CD14-positive monocyte (primary cell): ENCODE results near the gene LHX4. TPM values are rescaled to one million over a fixed set of nuclear protein-coding genes. Genes with fewer than 3 reads are reported as not detected.
A peak's percentile ranks its signal among the peaks of the same experiment; 100 is the strongest.

Source experiments
- DNase-seq, 3 donors: peaks; one replicate each; pipeline ENCODE4 v3.0.0-alpha.2; 2011 to 2022
- H2AFZ ChIP-seq: 2 replicates; pipeline ENCODE4 v1.6.0; 2012; ENCODE audit warnings: mild to moderate bottlenecking, low read depth, low read length, inconsistent platforms; ENCODE audit not compliant: insufficient read depth, poor library complexity, severe bottlenecking
- H3K27ac ChIP-seq, 2 donors: 1 replicate in 1 of 2; 2 replicates in 1 of 2; pipeline ENCODE4 v1.5.1; 2012 to 2013; ENCODE audit warnings: low read length in 2 of 2, control low read depth in 1 of 2, inconsistent platforms in 1 of 2, low read depth in 1 of 2, mild to moderate bottlenecking in 1 of 2
- H3K27me3 ChIP-seq, 2 donors: one replicate each; pipeline versions ENCODE4 v1.6.0 to v1.6.1; 2011 to 2013; ENCODE audit warnings: low read length in 2 of 2; ENCODE audit not compliant: control insufficient read depth in 2 of 2, insufficient read depth in 2 of 2
- H3K36me3 ChIP-seq, 2 donors: replicated peaks in 1 of 2; 1 replicate in 1 of 2; 2 replicates in 1 of 2; pipeline versions ENCODE4 v1.5.1 to v1.6.1; 2012 to 2013; ENCODE audit warnings: low read length in 2 of 2, control low read depth in 1 of 2, inconsistent platforms in 1 of 2, mild to moderate bottlenecking in 1 of 2; ENCODE audit not compliant: insufficient read depth in 2 of 2, control insufficient read depth in 1 of 2
- H3K4me1 ChIP-seq, 2 donors: 1 replicate in 1 of 2; 2 replicates in 1 of 2; pipeline versions ENCODE4 v1.5.1 to v1.6.1; 2012 to 2013; ENCODE audit warnings: low read length in 2 of 2, control low read depth in 1 of 2, inconsistent platforms in 1 of 2, mild to moderate bottlenecking in 1 of 2, moderate library complexity in 1 of 2; ENCODE audit not compliant: insufficient read depth in 2 of 2, control insufficient read depth in 1 of 2
- H3K4me2 ChIP-seq: replicated peaks from 2 replicates; pipeline ENCODE3; 2012; ENCODE audit warnings: low read length, moderate library complexity, mild to moderate bottlenecking; ENCODE audit not compliant: poor library complexity, severe bottlenecking; ENCODE audit errors: extremely low read depth
- H3K4me3 ChIP-seq, 3 experiments: fragments of 200-600 bp in 1 of 3; sonication (generic) in 1 of 3; replicated peaks in 1 of 3; 1 replicate in 2 of 3; 2 replicates in 1 of 3; pipeline ENCODE4 v1.5.1; 2011 to 2013; ENCODE audit warnings: low read length in 3 of 3, mild to moderate bottlenecking in 3 of 3, control low read depth in 2 of 3, low read depth in 2 of 3, inconsistent platforms in 1 of 3, moderate library complexity in 1 of 3
- H3K79me2 ChIP-seq: 2 replicates; pipeline ENCODE4 v1.6.0; 2012; ENCODE audit warnings: mild to moderate bottlenecking, control low read depth, inconsistent platforms, low read length, moderate library complexity; ENCODE audit not compliant: insufficient read depth
- H3K9ac ChIP-seq: 2 replicates; pipeline ENCODE4 v1.6.0; 2017; ENCODE audit warnings: low read length, mild to moderate bottlenecking; ENCODE audit not compliant: insufficient read depth, poor library complexity, severe bottlenecking
- H3K9me3 ChIP-seq, 2 donors: replicated peaks in 1 of 2; 1 replicate in 1 of 2; 2 replicates in 1 of 2; pipeline versions ENCODE4 v1.5.1 to v1.6.1; 2012 to 2013; ENCODE audit warnings: low read length in 2 of 2, control low read depth in 1 of 2; ENCODE audit not compliant: control insufficient read depth in 1 of 2, insufficient read depth in 1 of 2
- H4K20me1 ChIP-seq: 2 replicates; pipeline ENCODE4 v1.6.0; 2012; ENCODE audit warnings: mild to moderate bottlenecking, low read length, control low read depth, moderate library complexity; ENCODE audit not compliant: insufficient read depth
- H3K27ac Mint-ChIP-seq, 7 donors: one replicate each; pipeline ENCODE4 v1.8.0; 2020; ENCODE audit warnings: mild to moderate bottlenecking in 7 of 7, mixed read lengths in 7 of 7, moderate library complexity in 6 of 7, inconsistent platforms in 2 of 7
- H3K27me3 Mint-ChIP-seq, 3 donors: one replicate each; pipeline ENCODE4 v1.8.0; 2021 to 2022; ENCODE audit warnings: low read depth in 3 of 3, mild to moderate bottlenecking in 3 of 3, mixed read lengths in 3 of 3, moderate library complexity in 3 of 3, inconsistent platforms in 1 of 3
- H3K36me3 Mint-ChIP-seq, 2 donors: one replicate each; pipeline ENCODE4 v1.8.0; 2020; ENCODE audit warnings: mixed read lengths in 2 of 2, inconsistent platforms in 1 of 2, mild to moderate bottlenecking in 1 of 2
- H3K4me1 Mint-ChIP-seq: one replicate; pipeline ENCODE4 v1.8.0; 2020; ENCODE audit warnings: mild to moderate bottlenecking, mixed read lengths
- H3K4me3 Mint-ChIP-seq, 2 donors: one replicate each; pipeline ENCODE4 v1.8.0; 2020; ENCODE audit warnings: mild to moderate bottlenecking in 2 of 2, mixed read lengths in 2 of 2, moderate library complexity in 1 of 2
- H3K9me3 Mint-ChIP-seq, 7 donors: one replicate each; pipeline ENCODE4 v1.8.0; 2020 to 2022; ENCODE audit warnings: mixed read lengths in 7 of 7, mild to moderate bottlenecking in 6 of 7, moderate library complexity in 6 of 7, inconsistent platforms in 2 of 7
- CTCF ChIP-seq: fragments of 200-600 bp; IDR thresholded peaks from one replicate; pipeline ENCODE4 v1.8.0; 2022; ENCODE audit warnings: antibody characterized with exemption, mild to moderate bottlenecking
- WGBS: methylation state at CpG from one replicate; pipeline ENCODE4 v1.1.5; 2013; ENCODE audit warnings: missing lambda C conversion rate; ENCODE audit not compliant: insufficient coverage; 5-methylcytosine and 5-hydroxymethylcytosine counted together
- intact Hi-C, 2 donors: fragments of 100-400 bp; cut with micrococcal nuclease; formaldehyde crosslinking; loops; one replicate each; pipeline versions ENCODE4 v1.15.0 to v1.15.1; 2023
- polyA plus RNA-seq, 3 donors: library from polyadenylated mRNA; depleted of rRNA in 1 of 3; unstranded in 2 of 3; stranded (reverse) in 1 of 3; fragments of 300-500 nt in 2 of 3; fragments of >200 nt in 1 of 3; fragmentation: Illumina TruSeq in 2 of 3; gene quantifications; 1 replicate in 2 of 3; 2 replicates in 1 of 3; pipeline ENCODE4 v1.2.3, GENCODE V29; 2012 to 2021

Gene LHX4
- polyA plus RNA-seq, 3 donors, result not detected

GRCh38 chr1:180301135-180301742 is 71.2 kb downstream of the LHX4 start:
- DNase-seq, result no peak
- H3K4me3 ChIP-seq, result no peak overlapping the region
- H3K36me3 ChIP-seq, result no peaks in the 10 kb centered on the region
- intact Hi-C loops, result no loop called here
- Mint-ChIP-seq H3K9me3 (peaks cover 0 to 4% (median 0%) of the 10 kb centered on the region in 7 donors), H3K27me3 (no peaks in the 10 kb centered on the region), H3K27ac (no peak overlapping the region), H3K4me1 (peaks cover 8% of the 10 kb centered on the region), H3K36me3 (peaks cover 0 to 2% of the 10 kb centered on the region in 2 donors), H3K4me3 (no peak overlapping the region)
- no peak overlapping the region for H3K27ac ChIP-seq
- H3K4me1 ChIP-seq, result no peaks in the 10 kb centered on the region
- no peak for TF ChIP-seq CTCF
- H3K9me3 ChIP-seq, result no peaks in the 10 kb centered on the region
- no peak overlapping the region for H3K9ac ChIP-seq
- no peak overlapping the region for H3K4me2 ChIP-seq
- H4K20me1 ChIP-seq, result no peaks in the 10 kb centered on the region
- no peaks in the 10 kb centered on the region for H3K27me3 ChIP-seq
- WGBS, result 100% methylated on average over 1 of the region's 2 CpGs
- H2AFZ ChIP-seq, result no peak overlapping the region
- H3K79me2 ChIP-seq, result no peaks in the 10 kb centered on the region

DNA sequence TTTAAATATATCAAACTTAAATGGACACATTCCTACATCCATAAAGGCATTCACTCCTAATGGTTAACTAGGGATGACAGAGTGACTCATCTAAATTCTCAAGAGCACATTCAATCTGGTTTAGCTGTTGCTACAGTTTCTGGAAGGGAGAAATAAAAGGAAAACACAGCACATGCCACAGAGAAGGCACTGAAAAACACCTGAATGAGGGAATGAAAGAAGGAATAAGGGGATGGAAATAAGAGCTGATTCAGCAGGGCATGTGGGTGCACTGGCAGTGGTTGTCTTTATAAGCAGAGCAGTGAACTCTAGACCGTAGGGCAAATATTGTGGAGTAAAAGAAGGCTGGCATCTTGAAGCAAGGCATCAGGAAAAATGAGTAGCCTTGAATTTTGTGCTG is 79.3 kb downstream of the LHX4 start:
- no peak for TF ChIP-seq CTCF
- Histone ChIP-seq H3K4me2 (no peak overlapping the region), H3K4me3 (no peak overlapping the region), H3K4me1 (no peaks in the 10 kb centered on the region), H3K79me2 (no peaks in the 10 kb centered on the region), H3K9ac (no peak overlapping the region), H3K9me3 (no peaks in the 10 kb centered on the region), H2AFZ (no peak overlapping the region), H4K20me1 (no peaks in the 10 kb centered on the region), H3K27me3 (no peaks in the 10 kb centered on the region), H3K27ac (no peak overlapping the region), H3K36me3 (peaks cover 0 to 7% of the 10 kb centered on the region in 2 donors)
- Mint-ChIP-seq H3K36me3 (peaks cover 12 to 13% of the 10 kb centered on the region in 2 donors), H3K9me3 (peaks cover 0 to 4% (median 3%) of the 10 kb centered on the region in 7 donors), H3K27me3 (no peaks in the 10 kb centered on the region), H3K27ac (peak overlapping the region in 1 of 7 donors; percentile 58), H3K4me1 (peaks cover 5% of the 10 kb centered on the region), H3K4me3 (no peak overlapping the region)
- DNase-seq, result no peak
- WGBS, result 100% methylated on average over 1 of the region's 1 CpG
- intact Hi-C loops, result no loop called here
